ENCODE results near the gene UAP1L1. TPM values are rescaled to one million over a fixed set of nuclear protein-coding genes. Genes with fewer than 3 reads are reported as not detected.

The UAP1L1 gene
- total RNA-seq, 2 experiments from 2014 or later = 49.8 to 50.1 TPM

DNA sequence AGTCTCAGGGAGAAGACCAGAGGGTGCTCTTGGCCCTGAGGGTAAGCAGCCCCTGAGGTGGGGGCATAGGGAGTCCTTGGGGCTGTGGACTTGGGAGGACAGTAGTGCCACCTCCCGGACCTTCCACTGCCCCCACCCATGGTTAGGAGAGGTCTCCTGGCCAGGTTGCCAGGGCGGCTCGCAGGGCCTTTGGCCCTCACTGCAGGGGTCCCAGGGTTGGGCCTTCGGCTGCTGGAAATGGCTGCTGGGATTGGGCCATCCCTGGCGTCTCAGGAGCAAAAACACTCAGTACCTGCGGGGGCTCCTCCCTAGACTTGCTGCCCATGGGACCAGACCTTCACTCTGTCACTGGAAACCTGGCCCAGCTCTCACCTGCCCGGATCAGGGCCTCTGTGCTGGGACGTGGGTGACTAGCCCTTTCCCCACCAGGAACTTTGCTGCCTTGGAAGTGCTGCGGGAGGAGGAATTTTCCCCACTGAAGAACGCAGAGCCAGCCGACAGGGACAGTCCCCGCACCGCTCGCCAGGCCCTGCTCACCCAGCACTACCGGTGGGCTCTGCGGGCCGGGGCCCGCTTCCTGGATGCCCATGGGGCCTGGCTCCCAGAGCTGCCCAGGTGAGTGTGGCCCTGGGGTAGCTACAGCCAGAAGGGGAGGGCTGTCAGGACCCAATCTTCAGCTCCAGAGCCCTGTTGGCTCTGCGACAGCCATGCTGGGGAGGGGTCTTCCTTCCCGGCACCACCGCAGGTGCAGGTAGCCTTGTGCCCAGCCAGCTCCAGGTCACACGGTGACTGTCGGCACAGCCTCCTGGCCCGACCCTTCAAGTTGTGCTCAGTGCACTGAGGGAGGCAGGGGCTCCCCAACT is 3.2 kb downstream of the UAP1L1 start:
- Mint-ChIP-seq H3K36me3 (ENCODE audit: low read depth) (peaks cover 19% of the 10 kb centered on the region), H3K4me3 (peak overlapping the region; percentile 47), H3K4me1 (ENCODE audit: low read depth) (peaks cover 23% of the 10 kb centered on the region), H3K27me3 (no peaks in the 10 kb centered on the region), H3K9me3 (no peaks in the 10 kb centered on the region), H3K27ac (no peak overlapping the region)
- ChIA-PET CTCF (interaction anchor here (1.9 to 2.8 kb wide), 2 partner anchors 11 to 17 kb away, joined by 7 to 12 read pairs; partner anchors contain the start of gene SAPCD2), POLR2A (interaction anchor here (1.3 kb wide), 1 partner anchor 9 kb away, joined by 3 read pairs; no protein-coding TSS in a partner anchor)
- intact Hi-C loops (cut with micrococcal nuclease) = no loop called here
- TF ChIP-seq, protein P1, sequence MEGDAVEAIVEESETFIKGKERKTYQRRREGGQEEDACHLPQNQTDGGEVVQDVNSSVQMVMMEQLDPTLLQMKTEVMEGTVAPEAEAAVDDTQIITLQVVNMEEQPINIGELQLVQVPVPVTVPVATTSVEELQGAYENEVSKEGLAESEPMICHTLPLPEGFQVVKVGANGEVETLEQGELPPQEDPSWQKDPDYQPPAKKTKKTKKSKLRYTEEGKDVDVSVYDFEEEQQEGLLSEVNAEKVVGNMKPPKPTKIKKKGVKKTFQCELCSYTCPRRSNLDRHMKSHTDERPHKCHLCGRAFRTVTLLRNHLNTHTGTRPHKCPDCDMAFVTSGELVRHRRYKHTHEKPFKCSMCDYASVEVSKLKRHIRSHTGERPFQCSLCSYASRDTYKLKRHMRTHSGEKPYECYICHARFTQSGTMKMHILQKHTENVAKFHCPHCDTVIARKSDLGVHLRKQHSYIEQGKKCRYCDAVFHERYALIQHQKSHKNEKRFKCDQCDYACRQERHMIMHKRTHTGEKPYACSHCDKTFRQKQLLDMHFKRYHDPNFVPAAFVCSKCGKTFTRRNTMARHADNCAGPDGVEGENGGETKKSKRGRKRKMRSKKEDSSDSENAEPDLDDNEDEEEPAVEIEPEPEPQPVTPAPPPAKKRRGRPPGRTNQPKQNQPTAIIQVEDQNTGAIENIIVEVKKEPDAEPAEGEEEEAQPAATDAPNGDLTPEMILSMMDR (IDR thresholded peaks at IDR 0.05) = no peak
- no peak for DNase-seq
- no peak for ATAC-seq

DNA sequence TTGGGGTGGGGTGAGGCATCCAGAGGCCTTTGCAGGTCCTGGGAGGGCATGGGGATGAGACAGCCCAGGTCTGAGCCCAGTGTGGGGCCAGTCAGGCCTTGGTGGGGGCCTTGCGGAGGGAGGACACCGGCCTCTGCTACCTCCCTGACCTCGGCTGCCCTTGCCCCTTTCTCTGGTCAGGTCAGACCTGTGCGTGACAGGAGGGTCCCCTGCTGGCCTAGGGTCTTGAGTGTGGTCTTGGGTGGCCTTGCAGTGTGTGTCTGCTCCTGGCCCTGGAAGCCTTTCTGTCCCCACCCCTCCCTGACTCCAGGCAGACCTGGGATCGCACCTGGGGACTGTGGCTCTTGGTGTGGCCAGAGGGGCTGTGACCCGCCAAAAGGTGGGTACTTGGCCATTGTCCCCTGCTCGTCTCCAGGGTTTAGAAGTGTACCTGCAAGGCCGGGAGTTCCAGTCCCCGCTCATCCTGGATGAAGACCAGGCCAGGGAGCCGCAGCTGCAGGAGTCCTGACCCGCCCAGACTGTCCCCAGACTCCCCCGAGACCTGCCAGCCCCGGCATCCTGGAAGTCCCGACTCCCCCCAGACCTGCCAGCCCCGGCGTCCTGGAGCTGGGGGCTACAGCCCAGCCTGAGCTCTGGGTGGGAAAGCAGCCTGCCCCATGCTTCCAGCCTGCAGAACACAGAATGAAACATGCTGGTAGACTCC is 5.1 kb downstream of the UAP1L1 start:
- TF ChIP-seq, protein P1 (IDR thresholded peaks at IDR 0.05) = no peak
- H3K4me3 Mint-ChIP-seq = no peak overlapping the region
- ChIA-PET POLR2A (interaction anchor here (0.6 kb wide), 1 partner anchor 56 kb away, joined by 3 read pairs; no protein-coding TSS in a partner anchor), CTCF (interaction anchor here (1.9 to 2.8 kb wide), 2 partner anchors 13 to 19 kb away, joined by 7 to 12 read pairs; partner anchors contain the start of gene SAPCD2)
- DNase-seq (no peak), ATAC-seq (no peak)
- intact Hi-C loops (cut with micrococcal nuclease) = no loop called here
- H3K36me3 Mint-ChIP-seq (ENCODE audit: low read depth) = peaks cover 19% of the 10 kb centered on the region
- H3K27ac Mint-ChIP-seq = no peak overlapping the region
- H3K27me3 Mint-ChIP-seq = no peaks in the 10 kb centered on the region
- peaks cover 26% of the 10 kb centered on the region for H3K4me1 Mint-ChIP-seq (ENCODE audit: low read depth)
- H3K9me3 Mint-ChIP-seq = no peaks in the 10 kb centered on the region

DNA sequence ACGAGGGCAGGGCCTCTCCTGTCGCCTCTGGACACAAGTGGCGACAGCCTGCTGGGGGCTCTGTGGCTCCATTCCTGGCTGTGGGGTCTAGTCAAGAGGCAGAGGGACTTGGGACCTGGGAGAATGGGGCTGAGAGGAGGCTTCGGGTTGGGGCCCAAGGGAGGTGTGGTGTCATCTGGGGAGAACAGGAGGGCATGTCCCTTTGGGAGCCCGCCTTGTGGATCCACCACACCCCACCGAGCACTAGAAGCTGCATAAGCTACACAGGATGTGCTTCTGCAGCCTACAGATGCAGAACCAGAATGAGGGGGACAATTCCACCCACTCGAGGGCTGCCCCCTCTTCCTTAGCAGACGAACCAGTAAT is 5.6 kb downstream of the UAP1L1 start:
- ATAC-seq (no peak), DNase-seq (no peak)
- Mint-ChIP-seq H3K27me3 (no peaks in the 10 kb centered on the region), H3K9me3 (no peaks in the 10 kb centered on the region), H3K4me3 (no peak overlapping the region), H3K36me3 (ENCODE audit: low read depth) (peaks cover 19% of the 10 kb centered on the region), H3K4me1 (ENCODE audit: low read depth) (peaks cover 29% of the 10 kb centered on the region), H3K27ac (no peak overlapping the region)
- intact Hi-C loops (cut with micrococcal nuclease) = no loop called here
- TF ChIP-seq, protein P1 (IDR thresholded peaks at IDR 0.05) = no peak
- ChIA-PET POLR2A (interaction anchor here (0.6 kb wide), 1 partner anchor 13 kb away, joined by 3 read pairs; no protein-coding TSS in a partner anchor), CTCF (no interaction called here)

DNA sequence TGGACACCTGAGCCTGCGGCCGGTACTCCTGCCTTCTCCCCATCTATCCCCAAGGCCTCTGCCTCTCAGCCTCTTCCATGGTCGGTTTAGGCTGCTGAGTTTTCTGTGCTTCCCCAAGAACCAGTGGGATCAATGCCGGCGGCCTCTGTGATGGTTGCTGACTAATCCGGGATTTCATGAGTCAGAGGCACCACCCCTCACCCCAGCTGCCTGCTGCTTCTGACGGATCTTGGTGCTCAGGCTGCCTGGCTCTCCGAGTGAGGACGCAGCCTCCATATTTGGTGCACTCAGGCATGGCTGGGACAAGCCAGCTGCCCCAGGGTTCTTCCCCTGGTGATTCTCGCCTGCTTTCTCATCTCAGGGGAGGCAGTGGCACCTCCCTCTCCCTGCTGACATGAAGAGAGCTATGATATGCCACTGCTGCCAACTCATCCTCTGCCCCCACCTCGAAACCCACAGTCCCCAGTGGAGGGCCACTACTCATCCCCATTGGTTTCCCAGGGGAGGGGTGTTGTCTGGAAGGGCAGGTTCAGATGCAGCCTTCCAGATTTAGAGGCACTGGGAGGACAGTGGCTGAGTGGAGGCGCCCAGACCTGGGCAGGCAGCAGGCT is 6.2 kb downstream of the UAP1L1 start:
- Mint-ChIP-seq H3K4me1 (ENCODE audit: low read depth) (peaks cover 35% of the 10 kb centered on the region), H3K27me3 (no peaks in the 10 kb centered on the region), H3K27ac (peak overlapping the region; percentile 38), H3K9me3 (no peaks in the 10 kb centered on the region), H3K4me3 (no peak overlapping the region), H3K36me3 (ENCODE audit: low read depth) (peaks cover 16% of the 10 kb centered on the region)
- intact Hi-C loops (cut with micrococcal nuclease) = no loop called here
- TF ChIP-seq, protein P1 (IDR thresholded peaks at IDR 0.05) = no peak
- POLR2A ChIA-PET = interaction anchor here (0.6 to 1.1 kb wide), 2 partner anchors 13 to 14 kb away, joined by 3 read pairs; no protein-coding TSS in a partner anchor
- CTCF ChIA-PET = interaction anchor here (0.6 to 1.2 kb wide), 2 partner anchors 20 to 153 kb away, joined by 4 read pairs; no protein-coding TSS in a partner anchor
- DNase-seq (peak; percentile 49), ATAC-seq (no peak)

Measured in activated CD8-positive, alpha-beta T cell treated with anti-CD3 and anti-CD28 coated beads for 36 hours (primary cell).